Occipital lobe (tissue), 2 donors: ENCODE measurements around the gene ASAH2B. TPM values are rescaled to one million over a fixed set of nuclear protein-coding genes. Genes with fewer than 3 reads are reported as not detected.

Experiments
- DNase-seq: peaks from one replicate; lab custom pipeline; 2025; lab: John Stamatoyannopoulos, UW
- total RNA-seq: library from RNA; depleted of rRNA; stranded (reverse); fragments of >200 nt; gene quantifications from one replicate; pipeline ENCODE4 v1.2.3, GENCODE V29; 2014

The ASAH2B gene
- total RNA-seq, 1 donor from 2014 or later, result 9.8 TPM

- no peak for DNase-seq
Observed at GRCh38 chr10:50798297-50798696, 58.6 kb downstream of the ASAH2B start.

GRCh38 chr10:50799595-50799994 is 59.9 kb downstream of the ASAH2B start:
- DNase-seq, result no peak

DNA sequence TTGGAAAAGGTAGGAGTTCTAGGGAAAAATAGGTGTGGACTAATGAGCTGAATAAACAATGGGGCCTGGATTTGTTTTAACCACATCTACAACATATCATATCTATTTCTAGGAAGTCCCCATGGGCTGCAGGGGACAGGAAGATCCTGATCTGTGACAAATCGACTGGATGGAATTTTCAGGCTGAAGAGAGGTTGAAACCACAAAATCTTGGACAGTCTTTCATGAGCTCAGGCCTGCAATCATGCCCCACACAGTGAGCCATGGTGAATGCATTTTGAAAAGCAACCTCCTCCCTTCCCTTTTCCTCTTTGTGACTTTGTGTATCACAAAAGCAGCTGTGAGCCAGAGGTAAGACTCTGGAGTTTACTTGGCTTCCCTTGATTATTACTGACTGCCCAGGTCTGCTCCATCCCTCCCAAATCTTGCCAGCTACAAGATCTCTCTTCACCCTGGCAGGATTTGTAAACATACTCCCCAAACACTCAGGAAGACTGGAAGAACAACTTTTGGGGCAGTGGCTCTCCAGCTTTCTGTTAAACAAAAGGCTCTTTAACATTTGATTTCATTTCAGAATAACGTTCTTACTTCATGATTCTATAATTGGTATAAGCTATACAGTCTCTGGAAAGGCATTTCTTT is 66.4 kb downstream of the ASAH2B start:
- DNase-seq, result no peak

GRCh38 chr10:50807851-50808776 is 68.4 kb downstream of the ASAH2B start:
- DNase-seq, result no peak

Other genes starting within 250 kb of the ASAH2B start
- gene SGMS1, start 116.0 kb upstream of the ASAH2B start, total RNA-seq, result 46.5 TPM
- not detected for gene A1CF, start 145.7 kb downstream of the ASAH2B start, total RNA-seq